ENCODE measurements around the gene ADORA2B. TPM values are rescaled to one million over a fixed set of nuclear protein-coding genes. Genes with fewer than 3 reads are reported as not detected.
"Not testable (repeated sequence)": the region's sequence is repeated elsewhere in the genome, so short reads cannot be mapped to it uniquely, and the experiment has no call there.

ADORA2B gene
- total RNA-seq, 1 donor from 2014 or later: 6.2 TPM

DNA sequence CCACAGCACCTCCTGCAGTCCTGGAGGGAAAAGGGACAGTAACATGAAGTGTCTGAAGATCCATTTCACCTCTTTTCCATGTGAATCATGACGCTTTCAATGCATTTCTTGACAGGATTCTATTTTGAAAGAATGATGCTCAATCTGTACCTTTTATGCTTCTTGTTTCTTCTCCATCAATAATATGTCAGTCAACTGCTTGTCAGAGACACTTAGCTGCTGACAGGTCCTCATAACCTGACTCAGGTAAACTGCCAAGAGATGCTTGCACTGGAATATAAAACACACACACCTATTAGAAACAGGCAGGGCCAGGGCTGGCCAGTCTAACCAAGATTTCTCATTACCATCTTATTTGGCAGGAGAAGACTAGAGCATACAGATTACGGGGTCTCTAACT lies 33.0 kb downstream of the ADORA2B start:
- Histone ChIP-seq H3K27ac (no peak overlapping the region), H3K4me1 (no peaks in the 10 kb centered on the region), H3K36me3 (peaks cover 62% of the 10 kb centered on the region), H3K27me3 (ENCODE audit: low read depth) (no peaks in the 10 kb centered on the region), H3K4me3 (no peak overlapping the region), H3K9me3 (no peaks in the 10 kb centered on the region)
- intact Hi-C loops (cut with DNase I): no loop called here
- TF ChIP-seq, protein P1, sequence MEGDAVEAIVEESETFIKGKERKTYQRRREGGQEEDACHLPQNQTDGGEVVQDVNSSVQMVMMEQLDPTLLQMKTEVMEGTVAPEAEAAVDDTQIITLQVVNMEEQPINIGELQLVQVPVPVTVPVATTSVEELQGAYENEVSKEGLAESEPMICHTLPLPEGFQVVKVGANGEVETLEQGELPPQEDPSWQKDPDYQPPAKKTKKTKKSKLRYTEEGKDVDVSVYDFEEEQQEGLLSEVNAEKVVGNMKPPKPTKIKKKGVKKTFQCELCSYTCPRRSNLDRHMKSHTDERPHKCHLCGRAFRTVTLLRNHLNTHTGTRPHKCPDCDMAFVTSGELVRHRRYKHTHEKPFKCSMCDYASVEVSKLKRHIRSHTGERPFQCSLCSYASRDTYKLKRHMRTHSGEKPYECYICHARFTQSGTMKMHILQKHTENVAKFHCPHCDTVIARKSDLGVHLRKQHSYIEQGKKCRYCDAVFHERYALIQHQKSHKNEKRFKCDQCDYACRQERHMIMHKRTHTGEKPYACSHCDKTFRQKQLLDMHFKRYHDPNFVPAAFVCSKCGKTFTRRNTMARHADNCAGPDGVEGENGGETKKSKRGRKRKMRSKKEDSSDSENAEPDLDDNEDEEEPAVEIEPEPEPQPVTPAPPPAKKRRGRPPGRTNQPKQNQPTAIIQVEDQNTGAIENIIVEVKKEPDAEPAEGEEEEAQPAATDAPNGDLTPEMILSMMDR (IDR thresholded peaks at IDR 0.05): no peak
- DNase-seq (no peak), ATAC-seq (no peak)

DNA sequence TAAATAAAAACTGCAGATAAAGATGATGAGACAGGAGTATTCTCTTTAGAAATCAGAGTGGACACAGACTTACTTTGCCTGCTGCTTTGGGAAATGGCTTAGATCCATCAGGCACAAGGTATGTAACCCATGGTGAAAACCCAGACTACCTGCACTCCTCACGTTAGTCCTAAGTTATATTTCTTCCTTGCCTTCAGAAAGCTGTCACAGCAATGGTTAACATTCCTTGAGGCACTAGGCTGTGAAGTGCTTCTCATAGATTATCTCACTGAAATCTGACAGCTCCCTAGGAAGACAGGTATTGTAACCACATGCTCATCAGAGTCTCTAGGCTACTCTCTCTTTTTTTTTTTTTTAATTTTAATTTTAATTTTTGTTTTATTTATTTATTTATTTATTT lies 33.7 kb downstream of the ADORA2B start:
- H3K9me3 ChIP-seq: no peaks in the 10 kb centered on the region
- H3K4me3 ChIP-seq: no peak overlapping the region
- peaks cover 67% of the 10 kb centered on the region for H3K36me3 ChIP-seq
- TF ChIP-seq, protein P1 (IDR thresholded peaks at IDR 0.05): no peak
- DNase-seq (no peak), ATAC-seq (no peak)
- intact Hi-C loops (cut with DNase I): no loop called here
- no peak overlapping the region for H3K27ac ChIP-seq
- no peaks in the 10 kb centered on the region for H3K4me1 ChIP-seq
- H3K27me3 ChIP-seq (ENCODE audit: low read depth): no peaks in the 10 kb centered on the region

DNA sequence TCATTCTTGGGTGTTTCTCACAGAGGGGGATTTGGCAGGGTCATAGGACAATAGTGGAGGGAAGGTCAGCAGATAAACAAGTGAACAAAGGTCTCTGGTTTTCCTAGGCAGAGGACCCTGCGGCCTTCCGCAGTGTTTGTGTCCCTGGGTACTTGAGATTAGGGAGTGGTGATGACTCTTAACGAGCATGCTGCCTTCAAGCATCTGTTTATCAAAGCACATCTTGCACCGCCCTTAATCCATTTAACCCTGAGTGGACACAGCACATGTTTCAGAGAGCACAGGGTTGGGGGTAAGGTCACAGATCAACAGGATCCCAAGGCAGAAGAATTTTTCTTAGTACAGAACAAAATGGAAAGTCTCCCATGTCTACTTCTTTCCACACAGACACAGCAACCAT lies 34.1 kb downstream of the ADORA2B start:
- ATAC-seq; H3K4me3 ChIP-seq; H3K9me3 ChIP-seq; H3K27ac ChIP-seq; H3K4me1 ChIP-seq; DNase-seq; intact Hi-C loops (cut with DNase I); H3K27me3 ChIP-seq (ENCODE audit: low read depth): not testable (repeated sequence)
- H3K36me3 ChIP-seq: peaks cover 72% of the 10 kb centered on the region

DNA sequence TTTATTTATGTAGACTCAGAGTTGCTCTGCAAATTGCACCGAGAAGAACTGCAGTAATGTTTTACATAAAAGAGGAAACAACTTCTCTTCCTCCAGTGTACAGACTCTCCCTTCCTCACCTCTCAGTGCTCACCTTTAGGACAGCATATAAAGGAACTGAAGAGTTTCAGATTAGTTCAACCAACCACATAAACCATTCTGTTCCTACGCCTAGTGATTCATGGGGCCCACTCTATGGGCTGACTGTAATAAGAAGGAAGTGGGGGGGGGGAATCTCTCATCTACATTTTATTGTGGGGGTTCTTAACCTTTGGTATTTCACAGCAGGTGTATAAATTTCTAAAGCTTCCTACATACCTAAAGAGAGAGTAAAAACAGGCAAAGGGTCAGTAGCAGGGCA lies 36.3 kb downstream of the ADORA2B start:
- H3K9me3 ChIP-seq: no peaks in the 10 kb centered on the region
- peaks cover 84% of the 10 kb centered on the region for H3K36me3 ChIP-seq
- no peaks in the 10 kb centered on the region for H3K4me1 ChIP-seq
- no peak overlapping the region for H3K27ac ChIP-seq
- no peak overlapping the region for H3K4me3 ChIP-seq
- intact Hi-C loops (cut with DNase I): no loop called here
- H3K27me3 ChIP-seq (ENCODE audit: low read depth): no peaks in the 10 kb centered on the region
- TF ChIP-seq, protein P1 (IDR thresholded peaks at IDR 0.05): no peak
- ATAC-seq (no peak), DNase-seq (no peak)

DNA sequence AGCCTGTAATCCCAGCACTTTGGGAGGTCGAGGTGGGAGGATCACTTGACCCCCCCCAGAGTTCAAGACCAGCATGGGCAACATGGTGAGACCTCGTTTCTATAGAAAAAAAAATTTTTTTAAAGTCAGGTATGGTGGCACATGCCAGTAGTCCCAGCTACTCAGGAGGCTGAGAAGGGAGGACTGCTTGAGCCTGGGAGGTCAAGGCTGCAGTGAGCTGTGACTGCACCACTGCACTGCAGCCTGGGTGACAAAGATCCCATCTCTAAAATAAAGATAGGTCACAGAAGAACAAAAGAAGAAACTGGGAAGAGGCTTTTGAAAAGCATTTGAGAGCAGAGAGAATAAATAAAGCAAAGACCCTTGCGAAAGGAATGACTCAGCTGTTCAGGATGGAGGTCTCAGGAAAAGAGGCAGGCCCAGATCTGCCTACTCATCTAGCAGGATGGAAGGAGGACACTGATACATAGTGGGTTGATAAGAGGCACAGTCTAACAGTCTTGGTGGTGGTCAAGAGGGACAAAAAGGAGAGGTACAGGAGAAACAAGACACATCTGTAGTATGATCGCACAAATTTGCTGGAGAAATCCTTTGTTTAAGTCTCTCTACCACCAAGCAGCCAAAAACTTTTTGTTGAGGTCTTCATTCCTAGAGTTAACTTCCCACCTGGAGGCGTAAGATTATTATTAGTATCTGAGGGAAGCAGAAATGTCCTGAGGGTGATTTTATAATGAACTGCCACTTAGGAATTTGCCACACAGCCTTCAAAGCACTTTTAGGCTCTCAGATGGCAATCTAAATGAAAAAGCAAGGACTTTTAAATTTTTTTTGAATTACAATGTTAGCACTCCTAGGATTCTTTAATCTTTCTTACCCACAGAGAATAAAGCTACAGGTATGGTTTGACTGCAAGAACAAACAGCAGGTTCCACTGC lies 37.0 kb downstream of the ADORA2B start:
- no peak for ATAC-seq
- no peak for DNase-seq
- H3K27me3 ChIP-seq (ENCODE audit: low read depth): no peaks in the 10 kb centered on the region
- H3K27ac ChIP-seq: no peak overlapping the region
- TF ChIP-seq, protein P1 (IDR thresholded peaks at IDR 0.05): no peak
- peaks cover 84% of the 10 kb centered on the region for H3K36me3 ChIP-seq
- H3K4me1 ChIP-seq: no peaks in the 10 kb centered on the region
- H3K4me3 ChIP-seq: no peak overlapping the region
- intact Hi-C loops (cut with DNase I): no loop called here
- no peaks in the 10 kb centered on the region for H3K9me3 ChIP-seq

- Histone ChIP-seq H3K27me3 (ENCODE audit: low read depth) (no peaks in the 10 kb centered on the region), H3K4me1 (peaks cover 16% of the 10 kb centered on the region), H3K9me3 (no peaks in the 10 kb centered on the region), H3K4me3 (no peak overlapping the region), H3K36me3 (peaks cover 23% of the 10 kb centered on the region), H3K27ac (no peak overlapping the region)
- TF ChIP-seq, protein P1 (IDR thresholded peaks at IDR 0.05): no peak
- ATAC-seq (no peak), DNase-seq (no peak)
- intact Hi-C loops (cut with DNase I): no loop called here
These were observed 51.4 kb downstream of the ADORA2B start for GRCh38 chr17:15996322-15996721.

Measured in lower lobe of right lung (tissue), 2 donors.